Measurements from ENCODE around the gene SMIM29. TPM values are rescaled to one million over a fixed set of nuclear protein-coding genes. Genes with fewer than 3 reads are reported as not detected.

Gene SMIM29
- total and polyA plus RNA-seq, 2 donors (not counting 3 experiments of a cell fraction or from before 2014, with no cell fraction given): 37.6 to 75.2 TPM

DNA sequence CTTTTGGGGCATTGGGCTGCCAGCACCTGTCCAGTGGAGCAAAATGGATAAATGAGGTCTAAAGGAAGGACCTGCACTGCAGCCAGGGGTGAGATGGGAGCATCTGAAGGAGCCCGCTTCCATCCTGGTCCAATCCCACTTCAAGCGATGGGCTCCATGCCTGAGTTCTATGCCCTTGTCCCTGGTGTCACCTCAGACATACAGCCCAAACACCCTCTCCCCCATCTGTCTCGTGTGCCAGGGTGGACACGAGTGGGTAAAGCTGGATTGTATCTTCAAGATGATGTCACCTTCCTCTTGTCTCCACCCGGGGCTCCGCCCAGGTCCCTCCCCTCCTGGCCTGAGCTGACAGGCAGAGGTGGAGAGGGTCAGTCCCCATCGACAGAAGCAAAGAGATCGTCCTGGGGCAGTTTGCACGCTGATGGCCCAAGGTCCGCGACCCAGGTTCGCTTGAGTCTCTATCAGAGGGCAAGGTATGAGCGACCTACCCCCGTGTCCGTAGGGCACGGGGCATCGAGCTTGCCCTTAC, 544 bp downstream of the SMIM29 start:
- Histone ChIP-seq H3K4me2 (ENCODE audit: insufficient read depth, low read length) (peak overlapping the region; percentile 85), H3K4me3 (replicated peaks in 1 of 3; ENCODE audit: insufficient read depth in 1 of 3, low read depth in 1 of 3, low read length in 3 of 3) (peak overlapping the region; percentile 59 to 88 (median 80)), H4K20me1 (replicated peaks; ENCODE audit: control insufficient read depth, extremely low read depth, insufficient read depth, low read length) (no peaks in the 10 kb centered on the region), H3K9me3 (replicated peaks; ENCODE audit: control insufficient read depth, insufficient read depth, low read length) (no peaks in the 10 kb centered on the region), H3K4me1 (ENCODE audit: control insufficient read depth, extremely low read depth, insufficient read depth, low read length) (peaks cover 40% of the 10 kb centered on the region), H3K36me3 (ENCODE audit: control insufficient read depth in 2 of 2, extremely low read depth in 1 of 2, insufficient read depth in 2 of 2, low read length in 2 of 2) (peaks cover 1 to 6% of the 10 kb centered on the region in 2 experiments), H3K27ac (ENCODE audit: insufficient read depth, low read depth, low read length) (peak overlapping the region; percentile 81), H3K79me2 (ENCODE audit: control insufficient read depth, insufficient read depth, low read length) (peaks cover 4% of the 10 kb centered on the region), H3K9me1 (replicated peaks; ENCODE audit: control insufficient read depth, extremely low read depth, insufficient read depth, low read length) (no peaks in the 10 kb centered on the region), H2AFZ (ENCODE audit: low read depth, low read length) (peak overlapping the region; percentile 42), H3K27me3 (ENCODE audit: control insufficient read depth in 2 of 2, insufficient read depth in 2 of 2, low read length in 2 of 2) (no peaks in the 10 kb centered on the region), H3K9ac (replicated peaks; ENCODE audit: extremely low read depth, insufficient read depth, low read length) (peak overlapping the region; percentile 88)
- BruUV-seq (replicated peaks): TSS peak; percentile 62
- intact Hi-C loops (cut with micrococcal nuclease) (loop anchor here (2.0 kb wide), 1 partner anchor 93 kb away; no protein-coding TSS in a partner anchor), dilution Hi-C loops (cut with MboI; ENCODE audit: extremely low pct_ligation_motif_present, low sequenced_read_pairs) (no loop called here)
- CTCF ChIA-PET: interaction anchor here (1.4 to 5.8 kb wide), 10 partner anchors 12 to 169 kb away, joined by 5 to 278 read pairs (median 12); partner anchors contain the start of genes HMGA1 and NUDT3
- FAIRE-seq: peak; percentile 88
- TF ChIP-seq JUN (IDR thresholded peaks at IDR 0.05; ENCODE audit: borderline replicate concordance, insufficient read depth, insufficient read length, low read depth) (no peak), FOS (IDR thresholded peaks at IDR 0.05; ENCODE audit: borderline replicate concordance, insufficient read depth, low read length) (no peak), MYC (IDR thresholded peaks at IDR 0.05; ENCODE audit: low read depth, low read length) (no peak), POLR2A (IDR thresholded peaks at IDR 0.05; ENCODE audit: low read depth, low read length) (no peak), POLR2AphosphoS5 (IDR thresholded peaks at IDR 0.05; ENCODE audit: insufficient read depth, low read depth, low read length) (peak; percentile 13), EZH2 (IDR thresholded peaks at IDR 0.05; ENCODE audit: borderline replicate concordance, low read depth, low read length, severe bottlenecking) (no peak)
- POLR2A ChIA-PET: interaction anchor here (0.9 to 3.4 kb wide), 4 partner anchors 11 to 167 kb away, joined by 3 to 22 read pairs (median 9); partner anchors contain the start of gene HMGA1
- DNase-seq (ENCODE audit: low read depth, low spot score): peak; percentile 40
